Uterus (tissue), 2 donors: Measurements from ENCODE around the gene VSIG10L2.

Source experiments
- POLR2A ChIP-seq, 2 donors: fragments of 450-650 bp; IDR thresholded peaks; one replicate each; pipeline ENCODE4 v1.6.1; 2016; ENCODE audit warnings: antibody characterized with exemption in 2 of 2, mild to moderate bottlenecking in 1 of 2, moderate library complexity in 1 of 2
- TF ChIP-seq, protein P1 (sequence below), 4 experiments: fragments of 200-600 bp in 2 of 4; fragments of 450-650 bp in 2 of 4; sonication (generic) in 2 of 4; IDR thresholded peaks; one replicate each; pipeline ENCODE4 v1.5.1; 2016 to 2019; ENCODE audit warnings: antibody characterized with exemption in 4 of 4, mild to moderate bottlenecking in 2 of 4, moderate library complexity in 1 of 4

DNA sequence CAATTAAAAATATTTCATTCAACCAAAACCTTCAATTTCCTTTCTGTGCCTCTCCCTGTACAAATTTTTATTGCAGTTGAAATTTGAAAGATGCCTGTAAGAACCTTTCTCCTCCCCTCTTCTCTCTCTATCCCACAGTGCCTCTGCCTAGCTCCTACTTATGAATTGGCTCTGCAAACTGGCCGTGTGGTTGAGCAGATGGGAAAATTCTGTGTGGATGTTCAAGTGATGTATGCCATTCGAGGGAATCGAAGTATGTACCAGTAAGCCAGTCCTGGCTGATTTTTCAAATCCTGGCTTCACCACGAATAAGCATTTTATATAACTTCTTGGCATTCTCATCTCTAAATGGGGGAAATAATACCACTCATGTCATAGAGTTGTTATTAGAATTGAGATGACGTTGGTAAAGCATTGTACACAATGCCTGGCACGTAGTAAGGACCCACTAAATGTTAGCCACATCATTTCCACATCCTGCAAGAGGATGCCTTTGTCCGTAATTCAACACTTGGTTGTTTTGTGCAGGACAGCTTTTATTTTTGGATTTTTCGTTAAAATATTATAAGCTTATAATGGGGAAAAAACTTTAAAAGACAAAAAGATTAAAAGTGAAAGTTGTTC lies 35.5 kb upstream of the VSIG10L2 start:
- TF ChIP-seq, protein P1, sequence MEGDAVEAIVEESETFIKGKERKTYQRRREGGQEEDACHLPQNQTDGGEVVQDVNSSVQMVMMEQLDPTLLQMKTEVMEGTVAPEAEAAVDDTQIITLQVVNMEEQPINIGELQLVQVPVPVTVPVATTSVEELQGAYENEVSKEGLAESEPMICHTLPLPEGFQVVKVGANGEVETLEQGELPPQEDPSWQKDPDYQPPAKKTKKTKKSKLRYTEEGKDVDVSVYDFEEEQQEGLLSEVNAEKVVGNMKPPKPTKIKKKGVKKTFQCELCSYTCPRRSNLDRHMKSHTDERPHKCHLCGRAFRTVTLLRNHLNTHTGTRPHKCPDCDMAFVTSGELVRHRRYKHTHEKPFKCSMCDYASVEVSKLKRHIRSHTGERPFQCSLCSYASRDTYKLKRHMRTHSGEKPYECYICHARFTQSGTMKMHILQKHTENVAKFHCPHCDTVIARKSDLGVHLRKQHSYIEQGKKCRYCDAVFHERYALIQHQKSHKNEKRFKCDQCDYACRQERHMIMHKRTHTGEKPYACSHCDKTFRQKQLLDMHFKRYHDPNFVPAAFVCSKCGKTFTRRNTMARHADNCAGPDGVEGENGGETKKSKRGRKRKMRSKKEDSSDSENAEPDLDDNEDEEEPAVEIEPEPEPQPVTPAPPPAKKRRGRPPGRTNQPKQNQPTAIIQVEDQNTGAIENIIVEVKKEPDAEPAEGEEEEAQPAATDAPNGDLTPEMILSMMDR (IDR thresholded peaks at IDR 0.05) = no peak
- TF ChIP-seq POLR2A (IDR thresholded peaks at IDR 0.05) = no peak
